Activated T-cell treated with anti-CD3 and anti-CD28 coated beads, Interleukin-2, amount 50 U/mL, for 4 hours (primary cell): ENCODE results near the gene DUSP11. TPM values are rescaled to one million over a fixed set of nuclear protein-coding genes. Genes with fewer than 3 reads are reported as not detected.
"Not testable (repeated sequence)": the region's sequence is repeated elsewhere in the genome, so short reads cannot be mapped to it uniquely, and the experiment has no call there.

ENCODE experiments used
- ATAC-seq, 2 donors: fragments of 200-7000 bp; cut with Tn5 transposase; one replicate each; pipeline ENCODE4 v1.10.0; 2021
- DNase-seq: peaks from one replicate; pipeline ENCODE4 v3.0.0-alpha.2; 2020
- H3K27me3 Mint-ChIP-seq: one replicate; pipeline ENCODE4 v1.8.0; 2021; ENCODE audit warnings: low read depth, mixed read lengths
- H3K36me3 Mint-ChIP-seq: one replicate; pipeline ENCODE4 v1.8.0; 2022; ENCODE audit warnings: mixed read lengths; ENCODE audit not compliant: insufficient read depth
- H3K4me1 Mint-ChIP-seq: one replicate; pipeline ENCODE4 v1.8.0; 2021; ENCODE audit warnings: low read depth, mixed read lengths
- H3K4me3 Mint-ChIP-seq: one replicate; pipeline ENCODE4 v1.8.0; 2021; ENCODE audit warnings: mild to moderate bottlenecking, moderate library complexity, mixed read lengths
- H3K9me3 Mint-ChIP-seq: one replicate; pipeline ENCODE4 v1.8.0; 2021; ENCODE audit warnings: mixed read lengths
- total RNA-seq, 3 donors: library from RNA; stranded (reverse); gene quantifications; one replicate each; pipeline ENCODE4 v1.2.1, GENCODE V29; 2021

DUSP11 gene
- total RNA-seq, 3 donors from 2014 or later: 33.2 to 35.4 (median 34.2) TPM

DNA sequence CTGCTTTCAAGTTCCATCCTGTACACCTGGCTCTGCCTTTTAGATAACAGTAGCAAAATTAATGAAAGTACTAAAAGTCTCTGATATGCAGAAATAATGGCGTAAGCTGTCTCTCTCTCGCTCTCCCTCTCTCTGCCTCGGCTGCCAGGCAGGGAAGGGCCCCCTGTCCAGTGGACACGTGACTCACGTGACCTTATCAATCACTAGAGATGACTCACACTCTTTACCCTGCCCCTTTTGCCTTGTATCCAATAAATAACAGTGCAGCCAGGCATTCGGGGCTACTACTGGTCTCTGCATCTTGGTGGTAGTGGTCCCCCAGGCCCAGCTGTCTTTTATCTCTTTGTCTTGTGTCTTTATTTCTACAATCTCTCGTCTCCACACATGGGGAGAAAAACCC, 25.6 kb downstream of the DUSP11 start:
- ATAC-seq, DNase-seq, H3K9me3 Mint-ChIP-seq, H3K4me1 Mint-ChIP-seq, H3K4me3 Mint-ChIP-seq, H3K27me3 Mint-ChIP-seq: not testable (repeated sequence)
- H3K36me3 Mint-ChIP-seq: peaks cover 18% of the 10 kb centered on the region

DNA sequence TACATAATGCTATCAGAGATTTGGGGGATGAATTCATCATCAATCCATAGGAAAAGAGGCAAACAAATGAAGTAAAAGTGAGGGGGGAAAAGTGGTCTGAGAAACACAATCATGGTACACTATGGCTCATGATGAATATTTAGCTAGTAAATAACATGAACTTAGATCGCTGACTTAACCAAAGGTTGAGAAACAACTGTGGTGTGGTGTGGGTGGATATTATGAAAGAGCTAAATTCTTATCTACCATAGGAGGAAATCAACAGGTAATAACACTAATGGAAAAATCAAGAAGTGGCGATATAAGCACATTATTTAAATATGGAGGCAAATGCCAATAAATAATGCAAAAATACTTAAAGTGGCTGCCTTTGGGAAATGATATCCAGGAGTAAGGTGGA, 30.6 kb downstream of the DUSP11 start:
- no peak overlapping the region for H3K4me3 Mint-ChIP-seq
- H3K27me3 Mint-ChIP-seq: no peaks in the 10 kb centered on the region
- ATAC-seq (no peak), DNase-seq (no peak)
- peaks cover 43% of the 10 kb centered on the region for H3K36me3 Mint-ChIP-seq
- peaks cover 2% of the 10 kb centered on the region for H3K9me3 Mint-ChIP-seq
- H3K4me1 Mint-ChIP-seq: peaks cover 3% of the 10 kb centered on the region

DNA sequence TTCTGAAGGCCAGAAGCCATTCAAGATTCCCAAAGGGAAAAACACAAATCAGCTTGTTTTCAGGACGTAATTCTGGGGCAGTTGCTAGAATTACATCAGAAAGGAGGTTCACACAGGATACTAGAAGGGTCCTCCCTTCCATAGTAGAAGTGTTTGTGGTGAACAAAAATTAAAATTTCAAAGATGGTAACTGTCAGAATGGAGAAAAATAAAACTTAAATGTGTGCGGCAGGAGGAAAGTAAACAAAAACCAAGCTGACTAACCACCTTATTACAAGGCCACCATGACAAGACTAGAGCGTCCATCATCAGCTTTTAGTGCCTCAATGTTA, 33.1 kb downstream of the DUSP11 start:
- peaks cover 45% of the 10 kb centered on the region for H3K36me3 Mint-ChIP-seq
- no peaks in the 10 kb centered on the region for H3K9me3 Mint-ChIP-seq
- ATAC-seq (no peak), DNase-seq (no peak)
- H3K4me1 Mint-ChIP-seq: peaks cover 3% of the 10 kb centered on the region
- no peaks in the 10 kb centered on the region for H3K27me3 Mint-ChIP-seq
- no peak overlapping the region for H3K4me3 Mint-ChIP-seq

DNA sequence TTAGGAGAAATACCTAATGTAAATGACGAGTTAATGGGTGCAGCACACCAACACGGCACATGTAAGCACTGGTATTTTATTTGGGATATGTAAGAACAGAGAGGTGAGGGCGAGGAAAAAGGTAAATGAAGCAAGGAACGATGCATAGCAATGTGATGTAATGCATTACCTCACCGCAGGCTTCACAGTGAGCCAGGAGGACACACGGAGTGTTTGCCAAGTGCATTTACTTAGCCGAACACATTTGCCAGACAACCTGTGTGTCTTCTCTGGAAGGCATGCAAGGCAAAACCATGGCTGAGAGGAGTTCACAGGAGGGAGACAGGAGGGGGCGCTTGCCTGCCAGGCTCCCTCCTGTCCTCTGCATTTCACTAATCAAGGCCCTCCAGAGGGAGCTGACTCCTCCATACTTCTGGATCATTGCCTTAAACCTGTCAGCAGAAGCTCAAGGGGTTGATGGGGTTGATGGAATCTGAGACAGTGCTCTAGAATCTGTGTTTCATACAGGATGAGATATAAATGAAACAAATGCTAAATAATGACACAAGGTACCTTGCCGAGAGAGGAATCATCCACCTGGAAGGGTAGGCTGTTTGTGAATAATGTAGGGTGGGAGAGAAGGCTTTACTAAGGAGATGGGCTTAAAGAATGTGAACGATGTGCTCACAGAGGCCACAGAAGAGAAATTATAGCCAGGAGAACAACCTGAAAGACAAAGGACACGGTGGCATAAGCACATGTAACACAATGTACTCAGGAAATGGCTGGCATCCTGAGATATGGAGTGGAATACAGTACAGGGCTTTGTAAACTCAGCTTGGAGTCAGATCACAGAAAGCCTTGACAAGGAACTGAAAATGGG, 33.7 kb downstream of the DUSP11 start:
- DNase-seq (no peak), ATAC-seq (no peak)
- Mint-ChIP-seq H3K27me3 (no peaks in the 10 kb centered on the region), H3K36me3 (peaks cover 50% of the 10 kb centered on the region), H3K4me3 (no peak overlapping the region), H3K9me3 (no peaks in the 10 kb centered on the region), H3K4me1 (peaks cover 3% of the 10 kb centered on the region)

DNA sequence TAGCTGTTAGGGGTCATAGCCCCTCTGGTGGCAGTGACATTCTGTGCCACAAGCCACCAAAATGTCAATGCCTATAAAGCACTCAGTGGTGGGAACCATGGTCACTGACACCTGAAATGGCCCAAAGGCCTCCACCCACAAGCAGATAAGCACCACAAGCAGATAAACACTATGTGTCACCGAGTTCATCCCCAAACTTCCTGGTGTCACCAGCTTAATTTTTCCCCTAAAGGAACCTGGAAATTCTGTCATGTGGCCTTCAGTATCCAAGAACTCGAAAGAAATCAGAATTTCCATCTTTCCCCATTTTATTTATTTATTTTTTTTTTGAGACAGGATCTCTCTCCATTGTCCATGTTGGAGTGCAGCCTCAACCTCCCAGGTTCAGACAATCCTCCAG, 39.1 kb downstream of the DUSP11 start:
- Mint-ChIP-seq H3K36me3 (peaks cover 27% of the 10 kb centered on the region), H3K9me3 (no peaks in the 10 kb centered on the region), H3K27me3 (no peaks in the 10 kb centered on the region), H3K4me1 (peaks cover 15% of the 10 kb centered on the region), H3K4me3 (no peak overlapping the region)
- ATAC-seq (no peak), DNase-seq (no peak)

DNA sequence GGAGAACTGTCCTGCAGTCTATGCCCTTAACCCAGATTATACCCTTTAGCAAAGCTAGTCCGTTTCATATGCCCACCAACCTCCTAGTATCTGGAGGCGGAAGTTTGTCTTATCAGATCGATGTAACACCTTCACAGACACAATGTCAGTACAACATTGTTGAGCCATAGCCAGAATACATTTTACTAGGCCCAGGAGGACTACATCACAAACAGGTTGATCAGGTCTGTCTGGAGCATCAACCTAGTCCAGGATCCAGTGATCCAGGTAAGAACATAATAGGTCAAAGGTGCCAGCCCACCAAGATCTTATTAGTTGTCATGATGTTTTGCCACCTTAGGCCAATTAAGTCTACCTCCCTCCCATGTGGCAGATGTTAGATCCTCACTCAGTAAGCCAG, 40.8 kb downstream of the DUSP11 start:
- Mint-ChIP-seq H3K4me3 (no peak overlapping the region), H3K4me1 (peaks cover 16% of the 10 kb centered on the region), H3K36me3 (peaks cover 19% of the 10 kb centered on the region), H3K9me3 (no peaks in the 10 kb centered on the region), H3K27me3 (no peaks in the 10 kb centered on the region)
- ATAC-seq (no peak), DNase-seq (no peak)

DNA sequence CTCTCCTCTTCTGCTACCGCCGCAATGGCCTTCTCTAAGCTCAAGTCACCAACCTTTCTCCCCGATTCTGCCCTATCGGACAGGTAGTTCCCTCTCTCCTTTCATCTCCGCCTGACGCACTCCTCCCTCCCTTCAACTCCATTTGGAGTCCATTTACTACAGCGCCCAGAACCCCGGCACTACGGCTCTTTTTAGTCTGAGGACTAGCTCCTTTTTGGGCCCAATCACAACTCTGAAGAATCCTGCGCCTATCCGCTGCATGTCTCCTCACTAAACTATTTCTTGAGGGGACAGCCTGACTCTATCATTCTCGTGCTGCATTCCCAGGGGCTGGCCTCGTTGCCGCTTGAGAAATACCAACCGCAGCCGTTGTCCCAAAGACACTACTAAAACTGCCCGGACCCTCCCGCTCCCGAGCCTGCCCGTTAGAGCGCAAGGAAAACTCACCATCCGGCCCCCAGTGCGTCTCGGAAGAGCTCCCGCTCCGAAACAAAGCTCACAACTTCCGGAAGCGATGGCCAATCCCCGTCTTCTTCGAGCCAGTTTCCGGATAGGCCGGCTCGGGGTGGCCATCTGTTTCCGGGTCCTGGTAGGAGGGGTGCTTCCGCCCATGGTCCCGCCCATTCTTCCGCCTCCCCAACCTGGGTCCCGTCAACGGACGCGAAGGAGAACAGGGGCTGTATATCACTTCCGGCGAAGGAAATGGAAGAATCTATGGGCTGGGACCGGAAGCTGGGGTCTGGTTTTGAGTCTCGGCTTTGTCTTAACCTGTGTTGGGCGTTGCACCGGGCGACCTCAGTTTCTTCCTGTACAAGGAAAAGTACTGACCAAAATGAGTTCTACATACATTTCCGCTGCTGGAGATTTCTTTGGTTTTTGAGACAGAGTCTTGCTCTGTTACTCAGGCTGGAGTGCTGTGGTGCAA, 42.8 kb downstream of the DUSP11 start, which contains the start of gene TPRKB:
TSS of gene TPRKB (minus strand) at position 491 of the 925 bp plus-strand sequence. CDS start 2,776 bp downstream, outside the sequence.
- Mint-ChIP-seq H3K4me3 (peak within 1 kb of the TSS; percentile 96), H3K9me3 (no peaks in the 10 kb centered on the region), H3K4me1 (peaks cover 16% of the 10 kb centered on the region), H3K27me3 (no peaks in the 10 kb centered on the region), H3K36me3 (peaks cover 20% of the 10 kb centered on the region)
- DNase-seq (peak; percentile 93), ATAC-seq (peak; percentile 97 to 99)

DNA sequence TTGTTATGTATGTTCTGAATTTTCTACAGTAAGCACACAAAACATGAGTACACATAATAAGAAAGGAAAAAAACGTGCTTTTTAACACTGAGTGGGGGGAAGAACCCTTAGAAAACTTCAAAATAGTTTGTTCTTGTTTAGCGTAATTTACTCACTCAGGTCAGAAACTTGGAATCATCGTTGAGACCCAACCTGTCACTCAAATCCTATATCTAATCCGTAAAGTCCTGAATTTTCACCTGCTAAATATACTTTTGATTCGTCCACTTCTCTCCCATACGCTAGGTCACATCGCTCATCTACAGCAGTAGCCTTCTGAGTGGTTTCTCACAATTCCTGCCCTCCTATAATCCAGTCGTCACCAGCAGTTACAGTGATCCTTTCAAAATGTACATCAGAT, 43.5 kb downstream of the DUSP11 start:
- ATAC-seq: no peak

DNA sequence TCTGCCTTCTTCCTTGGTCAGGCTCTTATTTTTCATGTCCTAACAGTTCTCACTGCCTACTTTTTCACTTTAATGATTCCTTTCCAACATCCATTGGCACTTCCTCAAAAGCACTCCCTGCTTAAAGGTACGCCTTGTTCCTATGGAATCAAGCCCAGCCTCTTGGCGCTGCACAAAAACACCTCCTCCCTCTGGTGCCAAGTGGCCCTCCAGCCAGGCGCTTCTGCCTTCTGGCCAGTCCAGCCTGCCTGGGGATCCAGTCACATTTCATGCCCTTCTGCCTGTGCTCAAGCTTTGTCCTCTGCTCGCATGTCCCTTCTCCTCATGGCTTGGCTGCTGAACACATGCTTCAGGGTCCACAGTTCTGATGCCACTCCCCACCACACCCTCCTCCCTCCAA, 49.1 kb downstream of the DUSP11 start:
- no peak overlapping the region for H3K4me3 Mint-ChIP-seq
- H3K36me3 Mint-ChIP-seq: peaks cover 32% of the 10 kb centered on the region
- no peak for ATAC-seq
- no peaks in the 10 kb centered on the region for H3K27me3 Mint-ChIP-seq
- H3K4me1 Mint-ChIP-seq: peaks cover 1% of the 10 kb centered on the region
- H3K9me3 Mint-ChIP-seq: no peaks in the 10 kb centered on the region
- no peak for DNase-seq

More for the DNA sequence above, 43.5 kb downstream of the DUSP11 start:
- H3K36me3 Mint-ChIP-seq: peaks cover 17% of the 10 kb centered on the region
- H3K9me3 Mint-ChIP-seq: no peaks in the 10 kb centered on the region
- peak overlapping the region; percentile 96 for H3K4me3 Mint-ChIP-seq
- H3K4me1 Mint-ChIP-seq: peaks cover 16% of the 10 kb centered on the region
- no peak for DNase-seq
- H3K27me3 Mint-ChIP-seq: no peaks in the 10 kb centered on the region

DNA sequence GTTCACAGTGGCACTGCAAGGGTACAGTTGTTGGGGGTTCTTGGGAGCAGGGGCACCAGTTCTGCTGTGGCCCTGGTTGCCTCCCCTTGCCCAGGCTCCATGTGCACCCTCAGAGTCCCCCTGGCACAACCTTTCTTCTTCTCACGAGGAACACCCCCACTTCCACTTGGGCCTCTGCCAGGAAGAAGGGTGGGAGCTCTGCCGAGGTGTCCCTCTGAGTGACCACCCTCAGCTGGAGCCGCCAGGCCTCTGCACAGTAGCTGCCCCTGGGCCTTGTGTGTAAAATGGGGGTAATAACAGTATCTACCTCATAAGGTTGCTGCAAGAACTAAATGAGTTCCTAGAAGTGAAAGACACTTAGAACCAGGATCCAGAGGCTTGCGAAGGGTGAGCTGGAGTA, 51.2 kb downstream of the DUSP11 start:
- no peak overlapping the region for H3K4me3 Mint-ChIP-seq
- no peak for ATAC-seq
- no peaks in the 10 kb centered on the region for H3K4me1 Mint-ChIP-seq
- DNase-seq: no peak
- peaks cover 30% of the 10 kb centered on the region for H3K36me3 Mint-ChIP-seq
- H3K9me3 Mint-ChIP-seq: no peaks in the 10 kb centered on the region
- H3K27me3 Mint-ChIP-seq: no peaks in the 10 kb centered on the region

DNA sequence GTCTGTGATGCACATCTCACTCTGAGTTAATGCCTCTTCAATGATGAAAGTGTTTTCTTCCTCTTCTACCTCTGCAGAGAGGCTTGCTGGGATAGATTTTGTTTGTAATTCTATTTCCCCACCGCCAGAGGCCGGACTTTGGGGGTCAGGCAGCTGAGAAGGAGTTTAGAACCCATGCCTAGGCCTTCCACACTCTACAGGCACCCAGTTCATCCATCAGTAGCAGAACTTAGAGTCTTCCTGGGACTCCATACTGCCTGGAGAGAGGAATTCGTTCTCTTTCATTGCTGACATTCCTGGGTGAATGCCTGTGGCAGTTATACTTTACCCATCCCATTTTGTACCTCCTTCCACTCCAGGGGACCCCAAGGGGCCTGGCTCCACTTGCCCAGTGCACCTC, 51.9 kb downstream of the DUSP11 start:
- H3K9me3 Mint-ChIP-seq: no peaks in the 10 kb centered on the region
- no peaks in the 10 kb centered on the region for H3K27me3 Mint-ChIP-seq
- no peak for ATAC-seq
- peaks cover 28% of the 10 kb centered on the region for H3K36me3 Mint-ChIP-seq
- no peaks in the 10 kb centered on the region for H3K4me1 Mint-ChIP-seq
- no peak overlapping the region for H3K4me3 Mint-ChIP-seq
- no peak for DNase-seq

DNA sequence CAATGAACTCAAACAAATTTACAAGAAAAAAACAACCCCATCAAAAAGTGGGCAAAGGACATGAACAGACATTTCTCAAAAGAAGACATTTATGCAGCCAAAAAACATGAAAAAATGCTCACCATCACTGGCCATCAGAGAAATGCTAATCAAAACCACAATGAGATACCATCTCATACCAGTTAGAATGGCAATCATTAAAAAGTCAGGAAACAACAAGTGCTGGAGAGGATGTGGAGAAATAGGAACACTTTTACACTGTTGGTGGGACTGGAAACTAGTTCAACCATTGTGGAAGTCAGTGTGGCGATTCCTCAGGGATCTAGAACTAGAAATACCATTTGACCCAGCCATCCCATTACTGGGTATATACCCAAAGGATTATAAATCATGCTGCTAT, 53.2 kb downstream of the DUSP11 start:
- H3K36me3 Mint-ChIP-seq: peaks cover 19% of the 10 kb centered on the region
- H3K27me3 Mint-ChIP-seq, H3K4me3 Mint-ChIP-seq, ATAC-seq, DNase-seq, H3K4me1 Mint-ChIP-seq, H3K9me3 Mint-ChIP-seq: not testable (repeated sequence)

DNA sequence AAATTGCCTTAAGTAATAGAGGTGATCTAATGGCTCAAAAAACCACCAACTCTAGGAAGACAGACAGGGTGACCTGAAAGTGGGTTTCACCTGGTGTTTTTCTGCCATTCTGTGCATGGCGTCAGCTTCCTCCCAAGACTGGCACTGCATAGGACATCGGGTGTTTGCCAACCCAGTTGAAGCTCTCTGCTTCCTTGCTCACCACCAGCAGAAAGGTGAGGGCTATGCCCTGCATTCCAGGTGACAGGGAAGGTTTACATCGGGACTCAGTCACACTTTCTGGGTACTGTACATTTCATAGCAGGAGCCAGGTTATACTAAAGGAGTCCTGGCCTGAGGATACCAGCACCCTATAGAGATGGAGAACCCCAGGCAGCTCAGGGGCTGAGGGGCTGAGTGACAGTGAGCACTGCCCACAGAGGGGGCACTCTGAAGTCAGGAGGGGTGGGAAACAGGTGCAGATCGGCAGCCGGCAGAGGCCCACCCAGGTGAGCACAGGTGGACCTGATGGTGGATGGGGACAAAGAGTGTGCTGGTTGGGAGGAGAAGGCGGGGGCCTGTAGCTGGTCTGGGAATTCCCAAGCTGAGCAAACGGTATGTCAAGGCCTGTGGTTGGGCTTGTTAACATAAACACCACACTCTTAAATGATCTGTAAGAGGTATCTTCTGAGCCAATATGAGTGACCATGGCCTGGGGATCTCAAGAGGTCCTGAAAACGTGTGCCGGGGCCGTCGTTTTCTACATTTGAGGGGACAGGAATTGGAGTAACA, 60.9 kb downstream of the DUSP11 start:
- Mint-ChIP-seq H3K4me3 (no peak overlapping the region), H3K36me3 (peaks cover 5% of the 10 kb centered on the region), H3K9me3 (peaks cover 7% of the 10 kb centered on the region), H3K4me1 (no peaks in the 10 kb centered on the region), H3K27me3 (peaks cover 7% of the 10 kb centered on the region)
- DNase-seq (no peak), ATAC-seq (no peak)

DNA sequence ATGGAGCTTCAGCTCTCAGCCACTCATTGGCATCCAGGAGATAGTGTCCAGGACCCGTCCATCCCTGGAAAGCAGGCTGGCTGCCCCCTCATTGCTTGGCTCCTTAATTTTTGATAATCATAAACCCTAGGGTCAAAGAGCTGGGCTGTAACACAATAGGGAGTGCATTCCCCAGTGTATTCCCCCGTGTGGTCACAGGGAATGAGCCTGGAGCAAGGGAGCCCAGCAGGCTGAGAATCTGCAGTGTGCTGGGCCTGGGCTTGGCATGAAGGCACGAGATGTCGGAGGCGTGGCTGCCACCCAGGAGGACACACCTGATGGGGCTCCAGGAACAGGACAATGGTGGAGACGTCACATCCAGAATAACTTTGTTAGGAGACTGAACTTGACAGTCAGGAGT, 61.5 kb downstream of the DUSP11 start:
- Mint-ChIP-seq H3K36me3 (peaks cover 5% of the 10 kb centered on the region), H3K9me3 (peaks cover 11% of the 10 kb centered on the region), H3K4me1 (no peaks in the 10 kb centered on the region), H3K27me3 (peaks cover 7% of the 10 kb centered on the region), H3K4me3 (no peak overlapping the region)
- no peak for DNase-seq
- no peak for ATAC-seq
